Measurements from ENCODE around the gene DSTN. TPM values are rescaled to one million over a fixed set of nuclear protein-coding genes. Genes with fewer than 3 reads are reported as not detected.

Gene DSTN
- total RNA-seq, 2 experiments from 2014 or later = 25.5 to 58.1 TPM

DNA sequence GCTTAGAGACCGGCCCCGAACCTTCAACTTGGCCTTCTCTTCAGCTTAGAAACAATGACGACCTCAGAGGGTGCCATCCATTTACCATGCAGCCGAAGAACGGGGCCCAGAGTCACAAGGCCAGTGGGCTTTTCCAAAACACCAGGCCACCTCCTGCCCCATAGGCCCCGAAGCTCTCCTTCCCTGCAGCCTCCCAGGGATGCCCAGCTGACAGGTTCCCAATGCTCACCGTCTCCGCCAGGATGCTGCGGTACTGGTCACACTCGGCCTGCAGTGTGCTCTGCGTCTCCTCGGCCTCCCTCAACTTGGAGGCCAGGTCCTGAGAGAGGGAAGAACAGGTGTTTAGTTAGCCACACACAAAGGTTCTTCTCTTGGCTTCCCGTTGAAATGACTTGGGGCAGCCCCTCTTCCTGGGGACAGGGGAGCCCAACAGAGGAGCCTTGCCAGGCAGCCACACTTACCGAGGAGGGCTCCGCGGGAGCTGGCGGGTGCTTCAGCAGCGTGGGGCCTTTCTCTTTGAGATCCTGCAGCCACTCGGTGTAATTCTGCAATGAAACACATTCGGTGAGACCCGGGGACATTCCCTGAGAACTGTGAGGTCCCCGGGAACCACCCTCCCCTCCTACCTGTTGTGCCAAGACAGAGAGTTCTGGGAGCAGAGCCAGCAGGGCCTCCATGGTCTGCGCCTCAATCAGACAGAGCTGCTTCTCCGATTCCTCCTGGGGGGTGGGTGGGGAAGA, 51.5 kb downstream of the DSTN start:
- CTCF ChIA-PET (ENCODE audit: unreplicated experiment) = no interaction called here
- no peaks in the 10 kb centered on the region for H3K36me3 ChIP-seq (ENCODE audit: insufficient read depth, low read length)
- POLR2A ChIA-PET = no interaction called here

DNA sequence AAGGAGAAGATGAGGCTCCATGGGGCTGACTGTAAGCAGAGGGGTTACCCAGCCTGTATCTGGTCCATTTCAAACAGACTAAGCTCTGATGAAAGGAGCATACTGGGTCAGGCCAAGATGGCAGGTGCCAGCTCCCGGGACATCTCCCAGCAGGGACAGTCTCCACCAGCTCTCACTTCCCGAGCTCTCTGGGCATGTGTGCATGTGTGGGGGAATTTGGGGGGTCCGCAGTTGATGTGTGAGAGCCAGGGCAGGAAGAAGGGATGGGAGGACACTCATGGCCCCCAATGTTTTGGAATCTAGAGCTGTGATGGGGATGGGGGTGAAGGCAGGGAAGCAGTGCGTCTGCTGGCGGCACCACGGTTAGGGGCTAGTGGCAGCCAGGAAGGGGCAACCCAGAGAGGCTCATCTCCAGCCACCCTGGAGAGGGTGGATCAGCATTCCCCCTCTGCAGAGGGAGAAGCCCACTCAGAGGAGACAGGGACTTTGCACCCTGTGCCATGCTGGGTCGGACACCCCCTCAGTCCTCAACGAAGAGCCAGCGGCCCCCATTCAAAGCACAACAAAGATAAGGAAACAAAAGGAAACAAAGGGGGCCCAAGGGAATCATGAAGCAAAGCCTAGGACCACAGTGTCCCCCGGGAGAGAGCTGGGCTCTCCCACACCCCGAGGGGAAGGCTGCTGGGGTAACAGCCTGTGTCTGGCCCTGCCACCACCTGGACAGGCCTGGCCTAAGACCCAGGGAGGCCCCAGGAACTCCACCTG, 52.4 kb downstream of the DSTN start:
- Histone ChIP-seq H3K27ac (ENCODE audit: low read depth, low read length, poor library complexity, severe bottlenecking) (no peak overlapping the region), H3K4me2 (ENCODE audit: low read length) (no peak overlapping the region), H3K9me2 (ENCODE audit: insufficient read depth, low read length) (no peaks in the 10 kb centered on the region), H3K79me2 (ENCODE audit: insufficient read depth, low read depth, low read length) (no peaks in the 10 kb centered on the region), H2AFZ (ENCODE audit: low read length) (no peak overlapping the region), H3K4me3 (ENCODE audit: low read depth, low read length, poor library complexity, severe bottlenecking) (no peak overlapping the region), H3K36me3 (ENCODE audit: insufficient read depth, low read length) (no peaks in the 10 kb centered on the region), H3K9me3 (ENCODE audit: low read length) (no peaks in the 10 kb centered on the region), H3K4me1 (ENCODE audit: insufficient read depth, low read length, poor library complexity, severe bottlenecking) (no peaks in the 10 kb centered on the region), H4K20me1 (ENCODE audit: insufficient read depth, low read length) (no peaks in the 10 kb centered on the region)
- TF ChIP-seq, protein P1, sequence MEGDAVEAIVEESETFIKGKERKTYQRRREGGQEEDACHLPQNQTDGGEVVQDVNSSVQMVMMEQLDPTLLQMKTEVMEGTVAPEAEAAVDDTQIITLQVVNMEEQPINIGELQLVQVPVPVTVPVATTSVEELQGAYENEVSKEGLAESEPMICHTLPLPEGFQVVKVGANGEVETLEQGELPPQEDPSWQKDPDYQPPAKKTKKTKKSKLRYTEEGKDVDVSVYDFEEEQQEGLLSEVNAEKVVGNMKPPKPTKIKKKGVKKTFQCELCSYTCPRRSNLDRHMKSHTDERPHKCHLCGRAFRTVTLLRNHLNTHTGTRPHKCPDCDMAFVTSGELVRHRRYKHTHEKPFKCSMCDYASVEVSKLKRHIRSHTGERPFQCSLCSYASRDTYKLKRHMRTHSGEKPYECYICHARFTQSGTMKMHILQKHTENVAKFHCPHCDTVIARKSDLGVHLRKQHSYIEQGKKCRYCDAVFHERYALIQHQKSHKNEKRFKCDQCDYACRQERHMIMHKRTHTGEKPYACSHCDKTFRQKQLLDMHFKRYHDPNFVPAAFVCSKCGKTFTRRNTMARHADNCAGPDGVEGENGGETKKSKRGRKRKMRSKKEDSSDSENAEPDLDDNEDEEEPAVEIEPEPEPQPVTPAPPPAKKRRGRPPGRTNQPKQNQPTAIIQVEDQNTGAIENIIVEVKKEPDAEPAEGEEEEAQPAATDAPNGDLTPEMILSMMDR (conservative IDR thresholded peaks at IDR 0.05; ENCODE audit: low read length) = no peak
- TF ChIP-seq EZH2phosphoT487 (IDR thresholded peaks at IDR 0.05; ENCODE audit: borderline replicate concordance, low read depth, low read length) = no peak
- intact Hi-C loops (cut with micrococcal nuclease; ENCODE audit: unreplicated experiment) = no loop called here
- ChIA-PET CTCF (ENCODE audit: unreplicated experiment) (no interaction called here), POLR2A (no interaction called here)
- DNase-seq (ENCODE audit: low spot score) = no peak
- BruUV-seq (replicated peaks) = no TSS peak

More for the DNA sequence above, 51.5 kb downstream of the DSTN start:
- H3K4me2 ChIP-seq (ENCODE audit: low read length) = no peak overlapping the region
- no peak overlapping the region for H2AFZ ChIP-seq (ENCODE audit: low read length)
- H3K79me2 ChIP-seq (ENCODE audit: insufficient read depth, low read depth, low read length) = no peaks in the 10 kb centered on the region
- no peaks in the 10 kb centered on the region for H3K4me1 ChIP-seq (ENCODE audit: insufficient read depth, low read length, poor library complexity, severe bottlenecking)
- H3K4me3 ChIP-seq (ENCODE audit: low read depth, low read length, poor library complexity, severe bottlenecking) = no peak overlapping the region
- no peaks in the 10 kb centered on the region for H4K20me1 ChIP-seq (ENCODE audit: insufficient read depth, low read length)
- no peak overlapping the region for H3K27ac ChIP-seq (ENCODE audit: low read depth, low read length, poor library complexity, severe bottlenecking)
- no peak for DNase-seq (ENCODE audit: low spot score)
- no peaks in the 10 kb centered on the region for H3K9me3 ChIP-seq (ENCODE audit: low read length)
- TF ChIP-seq EZH2phosphoT487 (IDR thresholded peaks at IDR 0.05; ENCODE audit: borderline replicate concordance, low read depth, low read length) = no peak
- TF ChIP-seq, protein P1 (conservative IDR thresholded peaks at IDR 0.05; ENCODE audit: low read length) = no peak
- intact Hi-C loops (cut with micrococcal nuclease; ENCODE audit: unreplicated experiment) = no loop called here
- no TSS peak for BruUV-seq (replicated peaks)
- no peaks in the 10 kb centered on the region for H3K9me2 ChIP-seq (ENCODE audit: insufficient read depth, low read length)

Data from OCI-LY7 (cell line).